UCSD-AML1 (cell line): Measurements from ENCODE around the gene ADARB2.
A peak's percentile ranks its signal among the peaks of the same experiment; 100 is the strongest.

Experiments
- DNase-seq: peaks from one replicate; lab custom pipeline; 2025; ENCODE audit not compliant: unreplicated experiment; lab: John Stamatoyannopoulos, UW

Gene ADARB2

DNA sequence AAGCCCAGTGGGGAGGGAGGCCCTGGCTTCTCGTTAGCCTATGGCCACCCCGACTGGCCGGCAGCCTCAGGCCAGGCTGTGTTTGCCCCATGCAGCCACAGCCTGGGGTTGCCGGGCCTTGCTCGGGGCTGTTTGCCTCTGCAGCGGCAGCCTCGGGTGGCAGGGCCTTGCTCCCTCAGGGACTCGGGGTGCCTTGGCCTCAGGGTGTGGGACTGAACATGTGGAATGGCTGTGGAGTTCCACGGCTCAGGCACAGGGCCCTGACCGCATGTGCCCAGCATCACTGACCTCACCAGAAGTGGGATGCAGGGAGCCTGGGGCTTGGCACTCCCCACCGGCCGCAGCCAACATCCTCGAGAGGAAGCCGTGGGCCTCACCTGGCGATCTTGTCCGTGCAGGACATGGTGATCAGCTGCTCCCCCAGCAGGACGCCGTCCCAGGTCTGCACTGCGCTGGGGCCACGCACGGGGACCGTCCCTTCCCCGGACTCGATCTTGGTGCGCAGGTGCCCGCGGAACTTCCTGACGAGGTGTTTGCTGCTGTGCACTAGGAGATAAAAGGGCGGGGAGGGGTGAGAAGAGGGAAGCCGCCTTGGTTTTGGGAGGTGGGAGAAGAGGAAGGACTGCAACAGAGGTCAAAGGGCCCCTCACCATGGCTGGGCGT, 520.6 kb downstream of the ADARB2 start:
- DNase-seq, result no peak

DNA sequence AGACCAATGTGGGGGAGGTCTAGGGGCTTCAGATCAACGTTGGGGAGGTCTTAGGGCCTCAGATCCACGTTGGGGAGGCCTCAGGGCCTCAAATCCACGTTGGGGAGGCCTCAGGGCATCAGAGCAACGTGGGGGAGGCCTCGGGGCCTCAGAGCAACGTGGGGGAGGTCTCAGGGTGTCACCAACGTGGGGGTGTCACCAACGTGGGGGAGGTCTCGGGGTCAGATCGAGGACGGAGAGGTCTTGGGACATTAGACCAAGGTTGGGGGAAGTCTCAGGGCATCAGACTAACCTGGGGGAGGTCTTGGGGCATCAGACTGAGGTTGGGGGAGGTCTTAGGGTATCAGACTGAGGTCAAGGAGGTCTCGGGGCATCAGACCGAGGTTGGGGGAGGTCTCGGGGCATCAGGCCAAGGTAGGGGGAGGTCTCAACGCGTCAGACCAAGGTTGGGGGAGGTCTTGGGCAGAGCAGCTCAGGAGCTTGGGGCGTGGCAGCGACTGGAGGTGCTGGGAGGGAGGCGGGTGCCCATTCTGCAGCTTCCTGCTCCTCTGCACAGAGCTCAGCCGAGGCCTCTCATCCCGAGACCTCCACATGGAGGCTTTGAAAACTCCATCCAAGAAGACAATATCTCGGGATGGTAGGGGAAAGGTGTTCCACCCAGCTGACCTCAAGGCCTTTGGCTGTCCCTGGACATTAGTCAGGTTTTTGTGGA, 521.3 kb downstream of the ADARB2 start:
- no peak for DNase-seq

DNA sequence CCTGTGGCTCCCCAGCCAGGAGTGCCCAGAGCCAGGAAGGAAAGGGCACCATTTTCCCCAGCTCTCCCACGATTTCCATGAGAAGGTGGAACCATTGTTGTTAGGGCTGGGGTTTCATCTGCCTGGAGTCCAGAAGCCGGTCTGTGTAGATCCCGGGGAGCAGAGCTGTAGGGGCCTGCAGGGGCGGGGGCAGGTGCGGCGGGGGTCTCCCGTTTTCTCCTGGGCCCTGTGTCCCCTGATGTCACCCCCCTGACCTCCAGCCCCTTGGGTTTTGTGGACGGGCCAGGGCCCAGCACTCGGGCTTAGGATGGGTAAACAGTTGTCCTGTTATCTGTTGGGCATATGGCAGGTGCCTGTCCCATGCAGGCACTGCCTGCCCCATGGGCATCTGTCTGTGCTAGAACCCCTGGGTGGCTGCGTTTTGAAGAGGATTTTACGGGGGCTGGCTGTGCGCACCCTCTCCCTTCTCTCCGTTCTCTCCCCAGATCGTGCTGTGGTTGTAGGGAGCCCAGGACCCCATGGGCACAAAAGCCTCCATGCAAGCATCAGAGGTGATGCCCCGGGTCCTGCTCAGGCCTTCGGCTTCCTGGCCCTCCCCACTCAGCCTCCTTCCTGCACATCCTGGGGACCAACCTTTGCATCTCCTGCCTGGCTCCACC, 522.3 kb downstream of the ADARB2 start:
- DNase-seq, result no peak

DNA sequence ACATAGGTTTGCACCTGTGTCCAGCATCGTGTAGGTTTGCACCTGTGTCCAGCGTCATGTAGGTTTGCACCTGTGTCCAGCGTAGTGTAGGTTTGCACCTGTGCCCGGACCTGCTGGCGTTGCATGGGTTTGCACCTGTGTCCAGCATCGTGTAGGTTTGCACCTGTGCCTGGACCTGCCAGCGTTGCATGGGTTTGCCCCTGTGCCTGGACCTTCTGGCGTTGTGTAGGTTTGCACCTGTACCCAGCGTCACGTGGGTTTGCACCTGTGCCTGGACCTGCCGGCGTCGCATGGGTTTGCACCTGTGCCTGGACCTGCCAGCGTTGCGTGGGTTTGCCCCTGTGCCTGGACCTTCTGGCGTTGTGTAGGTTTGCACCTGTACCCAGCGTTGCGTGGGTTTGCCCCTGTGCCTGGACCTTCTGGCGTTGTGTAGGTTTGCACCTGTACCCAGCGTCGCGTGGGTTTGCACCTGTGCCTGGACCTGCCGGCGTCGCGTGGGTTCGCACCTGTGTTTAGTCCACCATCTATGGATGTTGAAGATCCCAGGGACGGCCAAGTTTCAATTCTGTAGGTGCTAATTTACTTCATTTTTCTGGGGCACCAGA, 523.2 kb downstream of the ADARB2 start:
- DNase-seq, result no peak

DNA sequence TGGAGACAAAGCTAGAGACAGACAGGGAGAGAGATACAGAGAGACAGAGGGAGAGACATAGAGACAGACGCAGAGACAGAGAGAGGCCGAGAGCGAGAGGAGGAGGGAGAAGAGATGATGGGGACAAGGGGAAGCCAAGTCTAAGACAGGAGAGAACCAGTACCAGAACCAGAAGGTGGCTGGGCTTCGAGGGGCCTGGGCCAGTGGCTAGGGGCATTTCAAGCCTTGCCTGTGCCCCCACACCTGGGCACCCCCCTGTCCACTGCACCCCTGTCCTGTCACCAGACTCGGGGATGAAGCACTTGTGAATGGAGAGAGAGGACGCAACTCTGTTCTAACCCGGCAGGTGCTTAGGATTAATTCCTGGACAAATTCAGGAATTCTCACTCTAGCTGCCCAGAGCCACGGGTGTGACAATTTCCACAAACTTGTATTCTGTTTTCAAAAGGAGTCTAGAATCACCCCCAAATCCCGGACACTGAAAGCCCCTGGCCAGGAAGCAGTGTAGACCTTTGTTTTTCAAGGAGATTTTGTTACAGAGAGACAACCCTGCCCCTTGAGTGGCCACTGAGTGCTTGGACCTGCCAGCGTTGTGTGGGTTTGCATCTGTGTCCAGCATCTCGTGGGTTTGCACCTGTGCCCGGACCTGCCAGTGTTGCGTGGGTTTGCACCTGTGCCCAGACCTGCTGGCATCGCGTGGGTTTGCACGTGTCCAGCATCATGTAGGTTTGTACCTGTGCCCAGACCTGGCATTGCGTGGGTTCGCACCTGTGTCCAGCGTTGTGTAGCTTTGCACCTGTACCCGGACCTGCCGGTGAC, 523.9 kb downstream of the ADARB2 start:
- DNase-seq, result no peak

DNA sequence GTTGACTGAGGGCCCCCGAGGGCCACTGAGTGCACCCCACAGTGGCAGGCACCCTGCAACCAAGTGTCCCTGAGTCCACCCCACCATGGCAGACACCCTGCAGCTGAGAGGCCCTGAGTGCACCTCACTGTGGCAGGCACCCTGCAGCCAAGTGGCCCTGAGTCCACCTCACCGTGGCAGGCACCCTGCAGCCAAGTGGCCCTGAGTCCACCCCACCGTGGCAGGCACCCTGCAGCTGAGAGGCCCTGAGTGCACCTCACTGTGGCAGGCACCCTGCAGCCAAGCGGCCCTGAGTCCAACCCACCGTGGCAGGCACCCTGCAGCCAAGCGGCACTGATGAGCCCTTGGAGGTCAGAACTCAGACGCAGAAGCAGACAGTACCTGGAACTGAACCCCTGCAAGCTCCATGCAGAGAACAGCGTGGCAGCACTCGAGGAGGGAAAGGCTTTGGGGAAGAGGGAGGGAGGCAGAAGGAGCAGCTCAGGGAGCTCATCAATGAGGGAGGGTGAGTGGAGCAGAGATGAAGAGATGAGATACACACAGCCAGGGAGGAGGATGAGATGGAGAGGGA, 524.7 kb downstream of the ADARB2 start:
- DNase-seq, result peak; percentile 28

DNA sequence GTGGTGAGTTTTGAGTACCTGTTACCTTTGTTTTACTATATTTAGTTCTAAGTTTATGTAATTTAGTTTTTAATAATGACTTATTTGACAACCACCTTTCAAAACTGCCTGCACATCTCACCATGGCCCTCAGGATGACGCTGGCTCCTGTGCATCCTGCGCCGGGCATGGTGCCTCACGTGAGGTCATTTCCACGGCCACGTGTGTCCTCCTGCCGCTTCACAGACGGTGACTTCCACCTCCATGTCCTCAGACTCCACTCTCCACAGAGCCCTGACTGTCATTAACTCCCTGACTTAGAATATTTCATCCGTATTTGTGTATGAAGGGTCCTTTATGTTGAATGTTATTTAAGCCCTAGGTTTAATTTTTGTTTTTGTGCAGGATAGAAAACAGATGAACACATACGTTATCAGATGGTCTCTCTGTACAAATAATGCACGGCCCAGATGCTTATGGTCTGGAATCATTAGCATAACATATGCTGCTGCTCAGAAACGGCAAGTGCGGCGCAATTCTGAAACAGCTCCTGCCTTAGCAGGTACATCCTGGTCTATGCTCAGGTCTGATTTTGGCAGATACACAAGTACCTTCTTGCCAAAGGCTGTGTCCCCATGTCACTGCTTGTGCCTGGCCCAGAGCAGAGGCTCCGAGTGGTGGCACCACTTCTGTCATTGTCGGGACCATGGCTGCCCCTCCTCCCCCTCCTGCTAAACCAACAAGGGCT, 525.3 kb downstream of the ADARB2 start:
- no peak for DNase-seq

DNA sequence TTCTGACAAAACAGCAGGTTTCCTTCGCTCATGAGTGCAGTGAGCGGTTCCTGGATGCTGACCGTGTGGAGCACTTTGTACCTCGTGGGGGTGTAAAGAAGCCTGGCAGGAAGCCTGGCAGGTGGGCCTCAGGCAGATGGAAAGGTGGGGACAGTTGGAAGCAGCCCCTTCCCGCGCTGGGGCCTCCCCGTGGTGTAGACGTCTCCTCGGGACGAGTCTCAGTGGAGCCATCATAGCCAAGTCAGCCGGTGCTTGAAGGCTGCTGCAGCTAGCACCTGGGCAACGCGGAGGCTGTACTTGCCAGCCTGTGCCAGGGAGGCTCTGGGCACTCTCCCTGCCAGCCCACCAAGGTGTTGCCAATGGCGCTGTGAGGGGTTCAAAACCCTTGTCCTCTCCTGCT, 526.7 kb downstream of the ADARB2 start:
- DNase-seq, result no peak

DNA sequence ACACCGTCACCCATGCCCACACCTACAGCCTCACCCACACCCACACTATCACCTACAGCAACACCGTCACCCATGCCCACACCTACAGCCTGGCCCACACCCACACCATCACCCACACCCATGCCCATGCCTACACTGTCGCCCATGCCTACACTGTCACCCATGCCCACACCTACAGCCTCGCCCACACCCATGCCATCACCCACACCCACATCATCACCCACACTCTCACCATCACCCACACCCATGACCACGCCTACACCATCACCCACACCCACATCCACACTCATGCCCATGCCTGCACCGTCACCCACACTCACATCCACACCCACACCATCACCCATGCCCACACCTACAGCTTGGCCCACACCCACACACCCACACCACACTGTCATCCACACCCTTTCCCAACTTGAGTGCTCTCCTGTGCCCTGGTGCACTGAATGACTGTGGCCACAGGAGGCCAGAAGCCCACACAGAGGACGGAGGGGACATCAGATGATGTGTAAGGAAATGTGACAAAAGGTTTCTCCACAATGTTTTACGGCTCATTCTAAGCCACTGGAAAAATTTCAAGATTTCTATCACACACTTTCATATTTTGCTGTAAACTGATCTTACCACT, 527.9 kb downstream of the ADARB2 start:
- no peak for DNase-seq

DNA sequence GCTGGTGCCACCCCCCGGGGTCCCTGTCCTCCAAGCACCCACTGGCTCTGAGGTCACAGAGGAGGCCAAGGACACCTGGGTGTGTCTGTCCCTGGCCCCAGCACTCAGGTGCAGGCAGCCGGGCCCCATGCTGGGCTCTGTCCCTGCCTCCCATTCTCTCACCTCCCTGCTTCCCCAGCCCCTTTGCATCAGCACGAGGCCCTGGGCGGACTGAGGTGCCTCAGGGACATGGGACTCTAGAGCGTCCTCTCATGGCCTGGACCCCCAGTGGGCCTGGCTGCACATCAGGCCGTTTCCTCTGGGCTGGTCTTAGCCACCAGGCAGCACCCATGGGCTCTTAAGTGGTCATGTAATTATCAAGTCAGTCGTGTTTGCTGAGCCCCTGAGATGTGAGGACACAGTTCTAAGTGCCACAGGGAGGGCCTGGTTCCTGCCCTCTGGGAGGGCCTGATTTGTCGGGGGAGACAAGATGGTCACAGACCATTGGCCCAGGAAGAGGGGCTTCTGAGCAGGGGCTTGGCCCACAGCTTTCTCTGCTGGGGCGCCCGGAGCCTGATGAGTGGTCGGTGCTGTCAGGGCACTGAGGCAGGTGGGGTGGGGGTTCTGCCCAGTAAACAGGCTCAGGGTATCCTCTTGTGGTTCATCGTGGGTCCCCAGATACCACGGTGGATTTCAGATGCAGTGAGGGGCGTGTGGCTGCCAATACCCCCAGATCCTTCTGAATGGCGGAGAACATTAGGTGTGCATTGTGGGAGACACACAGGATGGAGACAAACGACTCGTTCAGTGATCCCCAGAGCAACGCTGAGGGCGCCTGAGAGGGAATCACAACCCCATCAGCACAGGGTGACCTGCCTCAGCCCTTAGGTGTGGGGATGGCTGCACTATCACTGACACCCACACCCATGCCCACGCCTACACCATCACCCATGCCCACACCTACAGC, 528.7 kb downstream of the ADARB2 start:
- DNase-seq, result no peak

DNA sequence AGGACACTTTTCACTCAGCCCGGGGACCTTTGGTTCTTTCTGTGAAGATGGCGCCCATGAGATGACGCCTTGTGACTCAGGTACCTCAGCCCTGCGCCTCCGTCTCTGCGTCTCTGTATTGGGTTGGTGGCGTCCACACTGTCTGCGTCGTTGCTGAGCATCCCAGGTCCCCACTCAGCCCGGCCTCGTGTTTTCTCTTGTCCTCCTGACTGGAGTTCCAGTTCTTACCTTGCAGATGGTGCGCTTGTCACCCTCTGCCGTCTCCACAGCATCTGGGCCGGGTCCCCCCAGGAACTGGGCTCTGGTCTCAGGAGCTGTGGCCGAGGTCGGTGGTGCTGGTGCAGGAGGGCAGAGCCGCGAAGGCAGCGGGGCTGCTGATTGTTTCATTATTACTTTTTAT, 530.7 kb downstream of the ADARB2 start:
- DNase-seq, result no peak

DNA sequence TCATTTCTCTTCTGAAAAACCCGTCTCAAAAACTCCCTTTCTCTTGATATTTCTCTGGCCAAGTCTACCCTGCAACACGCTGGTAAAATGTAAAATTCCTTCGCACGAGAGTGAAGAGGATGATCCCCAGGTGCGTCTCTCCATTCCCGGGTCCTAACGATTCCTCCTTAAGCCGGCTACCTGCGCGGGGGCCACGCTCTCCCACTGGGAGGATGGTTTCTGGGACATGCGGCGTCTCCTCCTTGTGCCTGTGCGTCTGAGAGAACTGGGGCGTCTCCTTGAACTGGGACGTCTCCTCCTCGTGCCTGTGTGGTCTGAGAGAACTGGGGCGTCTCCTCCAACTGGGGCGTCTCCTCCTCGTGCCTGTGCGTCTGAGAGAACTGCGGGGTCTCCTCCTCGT, 531.2 kb downstream of the ADARB2 start:
- no peak for DNase-seq

DNA sequence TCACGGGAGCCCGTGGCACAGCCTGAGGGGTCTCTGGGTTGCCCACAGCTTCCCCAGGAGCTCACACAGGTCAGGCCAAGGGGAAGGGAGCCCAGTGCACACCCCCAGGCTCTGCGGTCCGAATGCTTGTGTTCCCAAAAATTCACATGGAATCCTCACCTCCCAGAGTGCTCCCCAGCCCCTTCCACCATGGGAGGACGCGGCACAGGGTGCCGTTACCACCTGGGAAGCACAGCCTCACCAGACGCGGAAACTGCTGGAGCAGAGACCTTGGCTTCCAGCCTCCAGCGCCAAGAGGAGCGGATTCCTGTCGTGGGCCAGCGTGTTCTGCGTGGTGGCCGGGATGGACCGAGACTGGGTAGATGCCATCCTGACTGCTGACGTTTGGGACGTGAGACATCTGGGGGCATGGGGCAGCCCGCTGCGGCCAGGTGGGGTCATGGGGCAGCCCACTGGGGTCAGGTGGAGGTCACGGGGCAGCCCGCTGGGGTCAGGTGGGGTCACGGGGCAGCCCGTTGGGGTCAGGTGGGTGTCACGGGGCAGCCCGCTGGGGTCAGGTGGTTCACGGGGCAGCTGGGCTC, 531.8 kb downstream of the ADARB2 start:
- DNase-seq, result no peak

DNA sequence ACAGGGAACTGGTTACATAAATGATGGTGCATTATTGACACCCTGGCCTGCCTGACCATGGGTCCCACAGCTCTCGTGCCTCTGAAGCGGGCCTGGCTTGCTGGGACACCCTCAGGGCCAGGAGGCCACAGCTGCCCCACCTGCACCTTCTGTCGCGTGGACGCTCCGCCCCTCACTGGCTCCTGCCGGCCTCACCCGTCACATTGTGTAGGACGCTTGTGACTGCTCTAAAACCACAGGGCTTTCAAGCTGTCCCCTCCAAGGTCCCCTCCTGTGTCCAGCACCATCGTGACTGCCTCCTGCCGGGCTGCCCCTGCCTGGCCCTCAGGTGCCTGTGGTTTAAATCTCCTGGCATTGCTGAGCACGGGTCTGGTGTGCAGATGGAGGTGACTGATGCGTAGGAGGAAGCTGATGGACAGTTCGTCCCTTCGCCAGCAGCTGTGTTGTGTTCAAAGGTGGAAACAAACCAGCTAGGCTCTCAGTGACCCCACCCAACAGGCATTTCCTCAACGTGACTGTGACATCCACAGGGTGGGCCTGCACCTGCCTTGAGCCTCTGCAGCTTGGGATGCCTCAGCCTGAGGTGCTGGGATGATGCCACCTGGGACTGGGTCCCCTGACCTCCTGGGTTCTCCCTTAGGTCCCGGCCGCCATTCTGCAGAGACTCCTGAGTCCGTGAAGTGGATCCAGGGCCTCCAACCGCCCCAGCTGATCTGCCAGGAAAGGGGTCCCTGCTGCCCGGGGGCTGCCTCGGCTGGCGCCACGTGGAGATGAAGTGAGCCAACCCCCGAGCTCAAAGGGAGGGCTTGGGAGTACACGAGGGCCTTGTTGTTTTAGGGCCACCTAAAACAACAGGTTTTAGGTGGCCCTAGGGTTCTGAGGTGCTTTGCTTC, 532.6 kb downstream of the ADARB2 start:
- DNase-seq, result no peak

DNA sequence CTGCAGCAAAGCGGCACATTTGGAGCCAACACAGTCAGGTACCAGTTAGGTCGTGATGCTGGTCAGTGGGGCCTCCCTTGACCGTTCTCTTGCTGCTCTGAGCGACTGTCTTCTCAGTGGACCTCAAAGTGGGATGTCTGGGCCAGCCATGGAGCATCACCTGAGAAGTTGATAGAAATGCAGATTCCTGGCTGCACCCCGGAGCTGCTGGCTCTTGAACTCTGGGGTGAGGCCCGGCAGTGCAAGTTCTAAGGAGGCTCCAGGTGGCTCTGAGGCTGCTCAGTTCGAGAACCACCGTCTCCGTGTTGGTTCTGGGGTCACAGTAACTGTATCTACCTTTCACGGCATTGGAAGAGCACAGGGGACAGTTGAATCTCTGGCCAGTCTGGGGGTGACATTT, 533.6 kb downstream of the ADARB2 start:
- no peak for DNase-seq

DNA sequence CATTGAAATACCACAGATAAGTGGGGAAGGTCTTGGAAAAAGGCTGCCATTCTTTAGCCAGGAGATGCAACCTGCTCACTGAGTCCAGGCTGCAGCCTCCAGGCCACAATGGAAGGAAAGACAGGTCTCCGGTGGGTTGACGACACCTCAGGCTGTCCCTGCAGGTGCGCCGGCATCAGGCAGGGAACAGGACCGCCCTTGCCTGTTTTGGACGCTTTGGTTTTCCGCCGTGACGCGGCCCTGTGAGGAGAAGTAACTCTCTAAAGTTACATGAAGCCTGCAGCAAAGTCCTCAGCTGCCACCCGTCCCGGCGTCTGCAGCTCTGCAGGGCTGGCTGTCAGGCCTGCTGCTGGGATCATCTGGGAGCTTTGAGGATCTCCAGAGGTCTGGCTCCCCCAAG, 534.1 kb downstream of the ADARB2 start:
- DNase-seq, result no peak

DNA sequence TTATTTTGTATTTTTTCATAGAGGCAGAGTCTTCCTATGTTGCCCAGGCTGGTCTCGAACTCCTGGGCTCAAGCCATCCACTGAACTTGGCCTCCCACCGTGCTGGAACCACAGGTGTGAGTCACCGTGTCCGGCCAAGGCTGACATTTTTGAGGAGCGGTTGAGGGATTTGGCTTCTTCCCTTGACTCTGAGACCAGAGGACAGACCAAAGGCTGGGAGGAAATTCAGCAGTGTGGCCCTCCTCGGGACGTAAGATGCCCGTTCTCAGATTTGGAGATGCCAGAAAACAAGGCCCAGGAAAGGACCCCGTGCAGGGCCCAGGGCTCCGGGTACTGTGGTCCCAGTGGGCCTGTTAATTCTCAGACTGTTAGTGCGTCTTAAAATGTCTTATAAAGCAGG, 535.0 kb downstream of the ADARB2 start:
- DNase-seq, result no peak
